ENCODE measurements around the gene SHC1.

The SHC1 gene

GRCh38 chr1:154931940-154932487 lies 38.5 kb downstream of the SHC1 start:
- no peak overlapping the region for H2AFZ ChIP-seq (ENCODE audit: low read length, unreplicated experiment)
- no peak overlapping the region for H3K27ac ChIP-seq (ENCODE audit: low read depth, low read length)

DNA sequence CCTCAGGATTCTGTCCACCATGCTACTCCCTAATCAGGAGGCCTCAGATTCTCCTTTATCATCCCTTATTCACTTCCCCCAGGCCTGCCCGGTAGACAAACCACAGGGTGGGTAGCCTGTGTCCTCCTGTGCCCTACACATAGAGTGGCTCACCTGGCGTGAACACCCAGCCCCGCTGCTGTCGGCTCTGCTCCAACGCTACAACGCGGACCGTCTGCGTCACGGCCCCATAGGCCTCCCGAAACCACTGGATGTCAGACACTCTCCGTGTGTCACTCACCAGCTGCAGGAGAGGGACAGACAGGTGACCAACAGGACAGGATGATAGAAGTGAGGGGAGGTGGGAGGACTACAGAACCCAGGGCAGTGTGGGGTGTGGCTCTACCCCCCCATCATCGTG lies 44.3 kb downstream of the SHC1 start:
- no peak overlapping the region for H2AFZ ChIP-seq (ENCODE audit: low read length, unreplicated experiment)
- peaks cover 8% of the 10 kb centered on the region; the same call in 1 of the 2 replicates for H3K36me3 ChIP-seq (ENCODE audit: insufficient read depth, low read length)

More at GRCh38 chr1:154931940-154932487, 38.5 kb downstream of the SHC1 start:
- peaks cover 11% of the 10 kb centered on the region for H3K79me2 ChIP-seq (ENCODE audit: control insufficient read depth, insufficient read depth, low read length, unreplicated experiment)
- peaks cover 7% of the 10 kb centered on the region for H3K4me1 ChIP-seq (ENCODE audit: control insufficient read depth, insufficient read depth, low read length, unreplicated experiment)
- H3K4me3 ChIP-seq (ENCODE audit: low read depth, low read length), result no peak overlapping the region
- H3K27me3 ChIP-seq (ENCODE audit: insufficient read depth, low read length), result no peaks in the 10 kb centered on the region
- no peaks in the 10 kb centered on the region for H3K36me3 ChIP-seq (ENCODE audit: insufficient read depth, low read length)

GRCh38 chr1:154925335-154926170 lies 45.0 kb downstream of the SHC1 start:
- Histone ChIP-seq H2AFZ (ENCODE audit: low read length, unreplicated experiment) (no peak overlapping the region), H3K79me2 (ENCODE audit: control insufficient read depth, insufficient read depth, low read length, unreplicated experiment) (no peaks in the 10 kb centered on the region), H3K27me3 (ENCODE audit: insufficient read depth, low read length) (no peaks in the 10 kb centered on the region), H3K27ac (ENCODE audit: low read depth, low read length) (no peak overlapping the region), H3K4me3 (ENCODE audit: low read depth, low read length) (no peak overlapping the region), H3K36me3 (ENCODE audit: insufficient read depth, low read length) (peaks cover 8% of the 10 kb centered on the region; the same call in 1 of the 2 replicates), H3K4me1 (ENCODE audit: control insufficient read depth, insufficient read depth, low read length, unreplicated experiment) (no peaks in the 10 kb centered on the region)

More for the DNA sequence above, 44.3 kb downstream of the SHC1 start:
- Histone ChIP-seq H3K79me2 (ENCODE audit: control insufficient read depth, insufficient read depth, low read length, unreplicated experiment) (no peaks in the 10 kb centered on the region), H3K27ac (ENCODE audit: low read depth, low read length) (no peak overlapping the region), H3K4me3 (ENCODE audit: low read depth, low read length) (no peak overlapping the region), H3K4me1 (ENCODE audit: control insufficient read depth, insufficient read depth, low read length, unreplicated experiment) (no peaks in the 10 kb centered on the region), H3K27me3 (ENCODE audit: insufficient read depth, low read length) (no peaks in the 10 kb centered on the region)

- Histone ChIP-seq H3K36me3 (ENCODE audit: insufficient read depth, low read length) (peaks cover 8% of the 10 kb centered on the region; the same call in 1 of the 2 replicates), H3K27ac (ENCODE audit: low read depth, low read length) (no peak overlapping the region), H3K4me3 (ENCODE audit: low read depth, low read length) (no peak overlapping the region), H3K27me3 (ENCODE audit: insufficient read depth, low read length) (no peaks in the 10 kb centered on the region), H3K4me1 (ENCODE audit: control insufficient read depth, insufficient read depth, low read length, unreplicated experiment) (no peaks in the 10 kb centered on the region), H3K79me2 (ENCODE audit: control insufficient read depth, insufficient read depth, low read length, unreplicated experiment) (no peaks in the 10 kb centered on the region), H2AFZ (ENCODE audit: low read length, unreplicated experiment) (no peak overlapping the region)
These were observed 46.9 kb downstream of the SHC1 start for GRCh38 chr1:154923695-154924094.

GRCh38 chr1:154913273-154913672 lies 57.3 kb downstream of the SHC1 start:
- Histone ChIP-seq H3K27ac (ENCODE audit: low read depth, low read length) (no peak overlapping the region), H3K4me1 (ENCODE audit: control insufficient read depth, insufficient read depth, low read length, unreplicated experiment) (no peaks in the 10 kb centered on the region), H3K27me3 (ENCODE audit: insufficient read depth, low read length) (no peaks in the 10 kb centered on the region), H3K36me3 (ENCODE audit: insufficient read depth, low read length) (no peaks in the 10 kb centered on the region), H2AFZ (ENCODE audit: low read length, unreplicated experiment) (no peak overlapping the region), H3K79me2 (ENCODE audit: control insufficient read depth, insufficient read depth, low read length, unreplicated experiment) (no peaks in the 10 kb centered on the region), H3K4me3 (ENCODE audit: low read depth, low read length) (no peak overlapping the region)

GRCh38 chr1:154912755-154913154 lies 57.8 kb downstream of the SHC1 start:
- H3K4me1 ChIP-seq (ENCODE audit: control insufficient read depth, insufficient read depth, low read length, unreplicated experiment), result no peaks in the 10 kb centered on the region
- H3K27me3 ChIP-seq (ENCODE audit: insufficient read depth, low read length), result no peaks in the 10 kb centered on the region
- no peaks in the 10 kb centered on the region for H3K79me2 ChIP-seq (ENCODE audit: control insufficient read depth, insufficient read depth, low read length, unreplicated experiment)
- no peak overlapping the region for H2AFZ ChIP-seq (ENCODE audit: low read length, unreplicated experiment)
- no peak overlapping the region for H3K27ac ChIP-seq (ENCODE audit: low read depth, low read length)
- H3K36me3 ChIP-seq (ENCODE audit: insufficient read depth, low read length), result no peaks in the 10 kb centered on the region
- no peak overlapping the region for H3K4me3 ChIP-seq (ENCODE audit: low read depth, low read length)
